Measurements from ENCODE around the gene MBD5. TPM values are rescaled to one million over a fixed set of nuclear protein-coding genes. Genes with fewer than 3 reads are reported as not detected.

MBD5 gene
- total RNA-seq, 2 experiments from 2014 or later = 13.8 to 46.3 TPM

- DNase-seq (ENCODE audit: low spot score) = no peak
- Histone ChIP-seq H3K27ac (ENCODE audit: low read depth, low read length, poor library complexity, severe bottlenecking) (no peak overlapping the region), H3K4me3 (ENCODE audit: low read depth, low read length, poor library complexity, severe bottlenecking) (no peak overlapping the region), H2AFZ (ENCODE audit: low read length) (0 out of 2 replicates have a peak overlapping the region, but pooled peaks have one; percentile 28), H3K4me2 (ENCODE audit: low read length) (no peak overlapping the region), H4K20me1 (ENCODE audit: insufficient read depth, low read length) (no peaks in the 10 kb centered on the region), H3K4me1 (ENCODE audit: insufficient read depth, low read length, poor library complexity, severe bottlenecking) (no peaks in the 10 kb centered on the region), H3K36me3 (ENCODE audit: insufficient read depth, low read length) (no peaks in the 10 kb centered on the region), H3K9me3 (ENCODE audit: low read length) (no peaks in the 10 kb centered on the region), H3K9me2 (ENCODE audit: insufficient read depth, low read length) (no peaks in the 10 kb centered on the region), H3K79me2 (ENCODE audit: insufficient read depth, low read depth, low read length) (no peaks in the 10 kb centered on the region)
- intact Hi-C loops (cut with micrococcal nuclease; ENCODE audit: unreplicated experiment) = no loop called here
- ChIA-PET POLR2A (interaction anchor here (2.4 kb wide), 1 partner anchor 14 kb away, joined by 10 read pairs; no protein-coding TSS in a partner anchor), CTCF (ENCODE audit: unreplicated experiment) (no interaction called here)
- BruUV-seq (replicated peaks) = no TSS peak
- TF ChIP-seq, protein P1, sequence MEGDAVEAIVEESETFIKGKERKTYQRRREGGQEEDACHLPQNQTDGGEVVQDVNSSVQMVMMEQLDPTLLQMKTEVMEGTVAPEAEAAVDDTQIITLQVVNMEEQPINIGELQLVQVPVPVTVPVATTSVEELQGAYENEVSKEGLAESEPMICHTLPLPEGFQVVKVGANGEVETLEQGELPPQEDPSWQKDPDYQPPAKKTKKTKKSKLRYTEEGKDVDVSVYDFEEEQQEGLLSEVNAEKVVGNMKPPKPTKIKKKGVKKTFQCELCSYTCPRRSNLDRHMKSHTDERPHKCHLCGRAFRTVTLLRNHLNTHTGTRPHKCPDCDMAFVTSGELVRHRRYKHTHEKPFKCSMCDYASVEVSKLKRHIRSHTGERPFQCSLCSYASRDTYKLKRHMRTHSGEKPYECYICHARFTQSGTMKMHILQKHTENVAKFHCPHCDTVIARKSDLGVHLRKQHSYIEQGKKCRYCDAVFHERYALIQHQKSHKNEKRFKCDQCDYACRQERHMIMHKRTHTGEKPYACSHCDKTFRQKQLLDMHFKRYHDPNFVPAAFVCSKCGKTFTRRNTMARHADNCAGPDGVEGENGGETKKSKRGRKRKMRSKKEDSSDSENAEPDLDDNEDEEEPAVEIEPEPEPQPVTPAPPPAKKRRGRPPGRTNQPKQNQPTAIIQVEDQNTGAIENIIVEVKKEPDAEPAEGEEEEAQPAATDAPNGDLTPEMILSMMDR (conservative IDR thresholded peaks at IDR 0.05; ENCODE audit: low read length) = no peak
- TF ChIP-seq EZH2phosphoT487 (IDR thresholded peaks at IDR 0.05; ENCODE audit: borderline replicate concordance, low read depth, low read length) = no peak
Measured at GRCh38 chr2:148495586-148495985, 474.7 kb downstream of the MBD5 start.

- intact Hi-C loops (cut with micrococcal nuclease; ENCODE audit: unreplicated experiment) = no loop called here
- Histone ChIP-seq H3K27ac (ENCODE audit: low read depth, low read length, poor library complexity, severe bottlenecking) (no peak overlapping the region), H3K4me3 (ENCODE audit: low read depth, low read length, poor library complexity, severe bottlenecking) (no peak overlapping the region), H3K9me2 (ENCODE audit: insufficient read depth, low read length) (no peaks in the 10 kb centered on the region), H3K36me3 (ENCODE audit: insufficient read depth, low read length) (no peaks in the 10 kb centered on the region), H3K4me2 (ENCODE audit: low read length) (no peak overlapping the region), H4K20me1 (ENCODE audit: insufficient read depth, low read length) (no peaks in the 10 kb centered on the region), H3K9me3 (ENCODE audit: low read length) (no peaks in the 10 kb centered on the region), H2AFZ (ENCODE audit: low read length) (no peak overlapping the region), H3K79me2 (ENCODE audit: insufficient read depth, low read depth, low read length) (no peaks in the 10 kb centered on the region), H3K4me1 (ENCODE audit: insufficient read depth, low read length, poor library complexity, severe bottlenecking) (no peaks in the 10 kb centered on the region)
- no peak for TF ChIP-seq EZH2phosphoT487 (IDR thresholded peaks at IDR 0.05; ENCODE audit: borderline replicate concordance, low read depth, low read length)
- TF ChIP-seq, protein P1 (conservative IDR thresholded peaks at IDR 0.05; ENCODE audit: low read length) = no peak
- ChIA-PET CTCF (ENCODE audit: unreplicated experiment) (no interaction called here), POLR2A (interaction anchor here (1.0 kb wide), 1 partner anchor 497 kb away, joined by 3 read pairs; no protein-coding TSS in a partner anchor)
- DNase-seq (ENCODE audit: low spot score) = no peak
- BruUV-seq (replicated peaks) = no TSS peak
Measured at GRCh38 chr2:148501545-148501944, 480.7 kb downstream of the MBD5 start.

DNA sequence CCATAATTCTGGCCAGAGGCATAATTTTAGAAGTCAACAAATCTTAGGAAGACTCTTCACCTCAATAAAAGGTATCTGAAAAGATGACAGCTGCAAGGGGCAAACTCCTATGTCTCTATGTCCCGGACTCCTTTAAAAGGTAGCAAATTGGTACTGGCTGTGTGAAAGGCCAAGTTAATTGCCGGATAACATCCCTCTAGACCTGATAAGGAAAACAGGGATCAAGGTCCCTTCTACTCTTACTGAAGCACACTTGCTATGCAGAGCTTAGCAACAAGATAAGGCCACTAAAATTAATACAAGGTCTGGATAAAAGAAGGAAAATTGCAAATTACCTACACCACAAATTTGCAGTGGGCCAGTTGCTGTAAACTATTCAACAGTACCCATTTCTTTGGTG lies 482.6 kb downstream of the MBD5 start:
- no peaks in the 10 kb centered on the region for H4K20me1 ChIP-seq (ENCODE audit: insufficient read depth, low read length)
- H2AFZ ChIP-seq (ENCODE audit: low read length) = no peak overlapping the region
- H3K79me2 ChIP-seq (ENCODE audit: insufficient read depth, low read depth, low read length) = no peaks in the 10 kb centered on the region
- TF ChIP-seq, protein P1 (conservative IDR thresholded peaks at IDR 0.05; ENCODE audit: low read length) = no peak
- no peak for DNase-seq (ENCODE audit: low spot score)
- no peaks in the 10 kb centered on the region for H3K9me3 ChIP-seq (ENCODE audit: low read length)
- POLR2A ChIA-PET = interaction anchor here (0.7 to 1.1 kb wide), 2 partner anchors 174 to 304 kb away, joined by 3 read pairs; no protein-coding TSS in a partner anchor
- no peaks in the 10 kb centered on the region for H3K36me3 ChIP-seq (ENCODE audit: insufficient read depth, low read length)
- CTCF ChIA-PET (ENCODE audit: unreplicated experiment) = no interaction called here
- H3K4me1 ChIP-seq (ENCODE audit: insufficient read depth, low read length, poor library complexity, severe bottlenecking) = no peaks in the 10 kb centered on the region
- H3K4me2 ChIP-seq (ENCODE audit: low read length) = no peak overlapping the region
- intact Hi-C loops (cut with micrococcal nuclease; ENCODE audit: unreplicated experiment) = no loop called here
- H3K9me2 ChIP-seq (ENCODE audit: insufficient read depth, low read length) = no peaks in the 10 kb centered on the region
- no TSS peak for BruUV-seq (replicated peaks)
- no peak overlapping the region for H3K4me3 ChIP-seq (ENCODE audit: low read depth, low read length, poor library complexity, severe bottlenecking)
- no peak overlapping the region for H3K27ac ChIP-seq (ENCODE audit: low read depth, low read length, poor library complexity, severe bottlenecking)
